HPDE6-E6E7 (cell line): Measurements from ENCODE around the gene HNRNPA1.
A peak's percentile ranks its signal among the peaks of the same experiment; 100 is the strongest.
"Not testable (repeated sequence)": the region's sequence is repeated elsewhere in the genome, so short reads cannot be mapped to it uniquely, and the experiment has no call there.

Experiments used
- DNase-seq: peaks from one replicate; pipeline ENCODE4 v3.0.0; 2011; ENCODE audit warnings: missing footprints; ENCODE audit errors: extremely low spot score

HNRNPA1 gene

GRCh38 chr12:54276368-54276767, 4.2 kb upstream of the HNRNPA1 start:
- no peak for DNase-seq

GRCh38 chr12:54277823-54278276, 2.7 kb upstream of the HNRNPA1 start:
- DNase-seq = no peak

- no peak for DNase-seq
Observed at GRCh38 chr12:54279227-54279631, 1.3 kb upstream of the HNRNPA1 start.

- peak; percentile 100 for DNase-seq
Observed at GRCh38 chr12:54279632-54280467, 676 bp upstream of the HNRNPA1 start, which contains the start of gene CBX5. TSS of gene CBX5 (minus strand) at chr12:54280122. CDS start at chr12:54257650, 22,472 bp downstream.

- DNase-seq = not testable (repeated sequence)
Observed at GRCh38 chr12:54281261-54281638, 724 bp downstream of the HNRNPA1 start.

GRCh38 chr12:54281694-54282093, 1.2 kb downstream of the HNRNPA1 start:
- not testable (repeated sequence) for DNase-seq

- DNase-seq = no peak
Observed at GRCh38 chr12:54282949-54283593, 2.5 kb downstream of the HNRNPA1 start.

GRCh38 chr12:54284070-54284780, 3.7 kb downstream of the HNRNPA1 start:
- DNase-seq = not testable (repeated sequence)

- DNase-seq = no peak
Observed at GRCh38 chr12:54285150-54286041, 4.9 kb downstream of the HNRNPA1 start.

GRCh38 chr12:54286042-54287030, 5.8 kb downstream of the HNRNPA1 start:
- DNase-seq = no peak

- no peak for DNase-seq
Observed at GRCh38 chr12:54287261-54288157, 7.0 kb downstream of the HNRNPA1 start.

- no peak for DNase-seq
Observed at GRCh38 chr12:54292083-54292930, 11.8 kb downstream of the HNRNPA1 start.

- no peak for DNase-seq
Observed at GRCh38 chr12:54292931-54293241, 12.4 kb downstream of the HNRNPA1 start.

- no peak for DNase-seq
Observed at GRCh38 chr12:54294152-54294952, 13.8 kb downstream of the HNRNPA1 start.

GRCh38 chr12:54294953-54295566, 14.5 kb downstream of the HNRNPA1 start:
- DNase-seq = no peak

GRCh38 chr12:54296393-54297099, 16.0 kb downstream of the HNRNPA1 start:
- DNase-seq = no peak
